OCI-LY7 (cell line): Measurements from ENCODE around the gene MRTFB. TPM values are rescaled to one million over a fixed set of nuclear protein-coding genes. Genes with fewer than 3 reads are reported as not detected.

Experiments
- BruUV-seq: library from RNA; stranded (reverse); fragments of 400-500 nt; replicated peaks from 2 replicates; lab custom pipeline; 2021; lab: Mats Ljungman, UMichigan
- CTCF ChIA-PET: fragments of 300-600 bp; sonication (Branson Sonifier 250); formaldehyde crosslinking; loops from one replicate; lab custom pipeline; 2022; ENCODE audit warnings: antibody characterized with exemption; ENCODE audit not compliant: unreplicated experiment; lab: Charles Lee
- POLR2A ChIA-PET: fragments of 300-600 bp; sonication (Branson Sonifier 250); formaldehyde crosslinking; loops from one replicate; lab custom pipeline; 2022; ENCODE audit warnings: antibody characterized with exemption; lab: Charles Lee
- DNase-seq: peaks from one replicate; pipeline ENCODE4 v3.0.0-alpha.2; 2015; ENCODE audit warnings: low spot score
- H2AFZ ChIP-seq: fragments of 200-600 bp; sonication (generic), shearing (Covaris generic); 2 replicates; pipeline ENCODE4 v1.6.1; 2014; ENCODE audit warnings: mild to moderate bottlenecking, antibody characterized with exemption, low read length, moderate library complexity
- H3K27ac ChIP-seq: fragments of 200-600 bp; sonication (generic); 2 replicates; pipeline ENCODE4 v1.5.1; 2014; ENCODE audit warnings: mixed run types, low read depth, mild to moderate bottlenecking, moderate library complexity, low read length, inconsistent platforms; ENCODE audit not compliant: poor library complexity, severe bottlenecking
- H3K36me3 ChIP-seq: fragments of 200-600 bp; sonication (generic); 2 replicates; pipeline ENCODE4 v1.6.1; 2014; ENCODE audit warnings: mild to moderate bottlenecking, antibody characterized with exemption, low read length, moderate library complexity, mixed read lengths; ENCODE audit not compliant: insufficient read depth
- H3K4me1 ChIP-seq: fragments of 200-600 bp; sonication (generic); 2 replicates; pipeline ENCODE4 v1.5.1; 2014; ENCODE audit warnings: mild to moderate bottlenecking, low read length; ENCODE audit not compliant: insufficient read depth, poor library complexity, severe bottlenecking
- H3K4me2 ChIP-seq: fragments of 200-600 bp; sonication (generic); 2 replicates; pipeline ENCODE4 v1.6.1; 2014; ENCODE audit warnings: mild to moderate bottlenecking, low read length
- H3K4me3 ChIP-seq: fragments of 200-600 bp; sonication (generic); 2 replicates; pipeline ENCODE4 v1.5.1; 2014; ENCODE audit warnings: mild to moderate bottlenecking, low read depth, low read length; ENCODE audit not compliant: poor library complexity, severe bottlenecking
- H3K79me2 ChIP-seq: fragments of 200-600 bp; sonication (generic); 2 replicates; pipeline ENCODE4 v1.6.1; 2016; ENCODE audit warnings: low read depth, mild to moderate bottlenecking, low read length, moderate library complexity, mixed read lengths; ENCODE audit not compliant: insufficient read depth
- H3K9me2 ChIP-seq: fragments of 200-600 bp; sonication (generic); 2 replicates; pipeline ENCODE4 v1.6.1; 2016; ENCODE audit warnings: mild to moderate bottlenecking, low read length, mixed read lengths; ENCODE audit not compliant: insufficient read depth
- H3K9me3 ChIP-seq: fragments of 200-600 bp; sonication (generic); 2 replicates; pipeline ENCODE4 v1.6.1; 2014; ENCODE audit warnings: mild to moderate bottlenecking, mixed run types, low read length, mixed read lengths
- H4K20me1 ChIP-seq: fragments of 200-600 bp; sonication (generic); 2 replicates; pipeline ENCODE4 v1.6.1; 2014; ENCODE audit warnings: mild to moderate bottlenecking, antibody characterized with exemption, low read length, moderate library complexity, mixed read lengths; ENCODE audit not compliant: insufficient read depth
- EZH2phosphoT487 ChIP-seq: fragments of 200-600 bp; sonication (generic); IDR thresholded peaks from 2 replicates; pipeline ENCODE4 v1.6.1; 2018; ENCODE audit warnings: low read depth, borderline replicate concordance, mild to moderate bottlenecking, mixed run types, antibody characterized with exemption, low read length, moderate library complexity, mixed read lengths
- intact Hi-C: fragments of 100-400 bp; cut with micrococcal nuclease; formaldehyde crosslinking; loops from one replicate; pipeline ENCODE4 v1.10.0; 2022; ENCODE audit not compliant: unreplicated experiment
- total RNA-seq, 2 experiments: library from RNA; depleted of rRNA in 1 of 2; stranded (reverse); fragments of >200 nt in 1 of 2; shearing (Covaris generic) in 1 of 2; gene quantifications; 2 replicates each; pipeline ENCODE4 v1.2.3, GENCODE V29; 2014 to 2022
- TF ChIP-seq, protein P1 (sequence below): fragments of 200-600 bp; sonication (generic); conservative IDR thresholded peaks from 2 replicates; pipeline ENCODE4 v1.5.1; 2014; ENCODE audit warnings: mild to moderate bottlenecking, antibody characterized with exemption, low read length, moderate library complexity, mixed read lengths

MRTFB gene
- total RNA-seq, 2 experiments from 2014 or later = 8.5 to 21.4 TPM

- H3K27ac ChIP-seq = no peak overlapping the region
- CTCF ChIA-PET = no interaction called here
- H3K4me2 ChIP-seq = no peak overlapping the region
- no peaks in the 10 kb centered on the region for H3K9me3 ChIP-seq
- H3K4me1 ChIP-seq = no peaks in the 10 kb centered on the region
- H3K9me2 ChIP-seq = no peaks in the 10 kb centered on the region
- TF ChIP-seq, protein P1, sequence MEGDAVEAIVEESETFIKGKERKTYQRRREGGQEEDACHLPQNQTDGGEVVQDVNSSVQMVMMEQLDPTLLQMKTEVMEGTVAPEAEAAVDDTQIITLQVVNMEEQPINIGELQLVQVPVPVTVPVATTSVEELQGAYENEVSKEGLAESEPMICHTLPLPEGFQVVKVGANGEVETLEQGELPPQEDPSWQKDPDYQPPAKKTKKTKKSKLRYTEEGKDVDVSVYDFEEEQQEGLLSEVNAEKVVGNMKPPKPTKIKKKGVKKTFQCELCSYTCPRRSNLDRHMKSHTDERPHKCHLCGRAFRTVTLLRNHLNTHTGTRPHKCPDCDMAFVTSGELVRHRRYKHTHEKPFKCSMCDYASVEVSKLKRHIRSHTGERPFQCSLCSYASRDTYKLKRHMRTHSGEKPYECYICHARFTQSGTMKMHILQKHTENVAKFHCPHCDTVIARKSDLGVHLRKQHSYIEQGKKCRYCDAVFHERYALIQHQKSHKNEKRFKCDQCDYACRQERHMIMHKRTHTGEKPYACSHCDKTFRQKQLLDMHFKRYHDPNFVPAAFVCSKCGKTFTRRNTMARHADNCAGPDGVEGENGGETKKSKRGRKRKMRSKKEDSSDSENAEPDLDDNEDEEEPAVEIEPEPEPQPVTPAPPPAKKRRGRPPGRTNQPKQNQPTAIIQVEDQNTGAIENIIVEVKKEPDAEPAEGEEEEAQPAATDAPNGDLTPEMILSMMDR = no peak
- TF ChIP-seq EZH2phosphoT487 = no peak
- H3K4me3 ChIP-seq = no peak overlapping the region
- intact Hi-C loops = no loop called here
- no peaks in the 10 kb centered on the region for H3K79me2 ChIP-seq
- no peaks in the 10 kb centered on the region for H4K20me1 ChIP-seq
- DNase-seq = no peak
- H3K36me3 ChIP-seq = no peaks in the 10 kb centered on the region
- POLR2A ChIA-PET = interaction anchor here (0.7 kb wide), 1 partner anchor 151 kb away, joined by 5 read pairs; no protein-coding TSS in a partner anchor
- no peak overlapping the region for H2AFZ ChIP-seq
- BruUV-seq = no TSS peak
Observed at GRCh38 chr16:14061732-14062259, 9.3 kb upstream of the MRTFB start.

DNA sequence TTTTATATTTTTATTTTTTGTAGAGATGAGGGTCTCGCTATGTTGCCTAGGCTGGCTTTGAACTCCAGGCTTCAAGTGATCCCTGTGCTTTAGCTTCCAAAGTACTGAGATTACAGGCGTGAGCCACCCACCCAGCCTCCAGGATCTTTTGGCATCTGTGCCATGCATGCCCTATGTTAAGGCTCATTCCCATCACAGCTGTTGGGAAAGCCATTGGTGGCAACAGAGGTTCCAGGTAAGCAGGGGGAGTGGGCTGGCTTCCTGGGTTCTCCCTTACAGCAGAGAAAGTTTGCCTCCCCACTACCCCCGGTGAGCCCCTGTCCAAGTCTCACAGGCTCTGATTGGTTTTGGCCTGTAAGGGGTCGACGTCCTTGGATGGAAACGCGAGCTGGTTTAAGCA, 8.9 kb upstream of the MRTFB start:
- intact Hi-C loops = no loop called here
- POLR2A ChIA-PET = no interaction called here
- CTCF ChIA-PET = no interaction called here

More for the DNA sequence above, 8.9 kb upstream of the MRTFB start:
- Histone ChIP-seq H2AFZ (no peak overlapping the region), H3K4me3 (no peak overlapping the region), H3K79me2 (no peaks in the 10 kb centered on the region), H3K4me1 (no peaks in the 10 kb centered on the region), H3K4me2 (no peak overlapping the region), H4K20me1 (no peaks in the 10 kb centered on the region), H3K9me2 (no peaks in the 10 kb centered on the region), H3K36me3 (no peaks in the 10 kb centered on the region), H3K27ac (no peak overlapping the region), H3K9me3 (no peaks in the 10 kb centered on the region)
- no TSS peak for BruUV-seq
- no peak for DNase-seq
- no peak for TF ChIP-seq EZH2phosphoT487
- TF ChIP-seq, protein P1 = no peak
